Stomach (tissue), 9 donors: Measurements from ENCODE around the gene UBE2M. TPM values are rescaled to one million over a fixed set of nuclear protein-coding genes. Genes with fewer than 3 reads are reported as not detected.

ENCODE experiments used
- DNase-seq, 2 donors: peaks; one replicate each; pipeline versions ENCODE4 v3.0.0 to v3.0.0-alpha.2; 2013 to 2019
- H3K27ac ChIP-seq, 5 donors: fragments of 200-600 bp in 4 of 5; sonication (generic) in 4 of 5; one replicate each; pipeline ENCODE4 v1.5.1; 2013 to 2019; ENCODE audit warnings: mild to moderate bottlenecking in 1 of 5, moderate library complexity in 1 of 5
- H3K27me3 ChIP-seq, 3 donors: fragments of 200-600 bp; sonication (generic); one replicate each; pipeline ENCODE4 v1.5.1; 2017 to 2019; ENCODE audit warnings: mixed run types in 1 of 3
- H3K36me3 ChIP-seq, 4 donors: fragments of 200-600 bp; sonication (generic); 1 replicate in 3 of 4; 2 replicates in 1 of 4; pipeline ENCODE4 v1.5.1; 2016 to 2019
- H3K4me1 ChIP-seq, 4 donors: fragments of 200-600 bp; sonication (generic); one replicate each; pipeline ENCODE4 v1.5.1; 2016 to 2019
- H3K4me3 ChIP-seq, 4 donors: fragments of 200-600 bp; sonication (generic) in 3 of 4; one replicate each; pipeline ENCODE4 v1.5.1; 2016 to 2019; ENCODE audit warnings: mild to moderate bottlenecking in 1 of 4
- H3K9me3 ChIP-seq, 4 donors: fragments of 200-600 bp; sonication (generic); one replicate each; pipeline ENCODE4 v1.5.1; 2016 to 2019
- CTCF ChIP-seq, 7 experiments: fragments of 450-650 bp in 4 of 7; fragments of 200-600 bp in 3 of 7; sonication (generic) in 3 of 7; IDR thresholded peaks; one replicate each; pipeline ENCODE4 v1.5.1; 2016 to 2019; ENCODE audit warnings: antibody characterized with exemption in 7 of 7, control low read depth in 2 of 7, mild to moderate bottlenecking in 1 of 7
- EP300 ChIP-seq: sonication (generic); formaldehyde crosslinking; IDR thresholded peaks from one replicate; pipeline ENCODE4 v1.6.1; 2017; ENCODE audit warnings: antibody characterized with exemption
- POLR2A ChIP-seq, 4 donors: fragments of 450-650 bp; IDR thresholded peaks; one replicate each; pipeline ENCODE4 v1.6.1; 2016; ENCODE audit warnings: antibody characterized with exemption in 4 of 4, control low read depth in 2 of 4, mild to moderate bottlenecking in 1 of 4, moderate library complexity in 1 of 4
- POLR2AphosphoS5 ChIP-seq, 3 donors: sonication (generic); formaldehyde crosslinking; IDR thresholded peaks; one replicate each; pipeline ENCODE4 v1.6.1; 2016; ENCODE audit warnings: antibody characterized with exemption in 3 of 3
- WGBS, 5 donors: extraction: QIAGEN DNeasy Blood & Tissue Kit in 3 of 5; methylation state at CpG; one replicate each; pipeline versions ENCODE4 v1.1.5 to v1.1.7; 2013 to 2018; 5-methylcytosine and 5-hydroxymethylcytosine counted together
- intact Hi-C: fragments of 100-400 bp; cut with DNase I; formaldehyde crosslinking; loops from one replicate; pipeline ENCODE4 v1.15.1; 2023; ENCODE audit warnings: low total_unique reads
- polyA plus RNA-seq, 3 donors: library from polyadenylated mRNA; stranded (reverse); fragments of 200-250 nt; gene quantifications; one replicate each; pipeline ENCODE4 v1.2.3, GENCODE V29; 2013
- total RNA-seq, 5 donors: library from RNA; depleted of rRNA; stranded (reverse); fragments of >200 nt; gene quantifications; one replicate each; pipeline versions ENCODE4 v1.1.0 to v1.2.3, GENCODE V29; 2014 to 2016
- donor health status: healthy with polysubstance abuse.
- donor health status: Bipolar disorder and iron deficiency.
- donor health status: healthy.

The UBE2M gene
- total and polyA plus RNA-seq, 8 donors: 9.8 to 51.5 (median 35.3) TPM; not detected in 1

GRCh38 chr19:58531034-58531840 is 27.2 kb downstream of the UBE2M start:
- TF ChIP-seq CTCF (IDR thresholded peaks at IDR 0.05): no peak
- TF ChIP-seq POLR2A (IDR thresholded peaks at IDR 0.05): no peak
- no peak for TF ChIP-seq POLR2AphosphoS5 (IDR thresholded peaks at IDR 0.05)
- TF ChIP-seq EP300: no peak
- intact Hi-C loops: no loop called here
- no peaks in the 10 kb centered on the region for H3K9me3 ChIP-seq
- no peaks in the 10 kb centered on the region for H3K36me3 ChIP-seq
- H3K27ac ChIP-seq: no peak overlapping the region
- H3K27me3 ChIP-seq: peaks cover 0 to 30% (median 0%) of the 10 kb centered on the region in 3 donors
- H3K4me3 ChIP-seq: no peak overlapping the region
- H3K4me1 ChIP-seq: no peaks in the 10 kb centered on the region
- no peak for DNase-seq
- WGBS, 5 donors: 69 to 78% (median 73%) methylated on average over 10 of the region's 10 CpGs

GRCh38 chr19:58529405-58529804 is 29.0 kb downstream of the UBE2M start:
- Histone ChIP-seq H3K36me3 (no peaks in the 10 kb centered on the region), H3K9me3 (no peaks in the 10 kb centered on the region), H3K27me3 (peaks cover 0 to 30% (median 0%) of the 10 kb centered on the region in 3 donors), H3K4me3 (no peak overlapping the region), H3K4me1 (no peaks in the 10 kb centered on the region), H3K27ac (no peak overlapping the region)
- intact Hi-C loops: no loop called here
- 66 to 81% (median 71%) methylated on average over 3 of the region's 3 CpGs for WGBS, 5 donors
- no peak for DNase-seq
- TF ChIP-seq POLR2A (IDR thresholded peaks at IDR 0.05): no peak
- no peak for TF ChIP-seq POLR2AphosphoS5 (IDR thresholded peaks at IDR 0.05)
- no peak for TF ChIP-seq CTCF (IDR thresholded peaks at IDR 0.05)
- no peak for TF ChIP-seq EP300

- TF ChIP-seq POLR2A (IDR thresholded peaks at IDR 0.05) (no peak), CTCF (IDR thresholded peaks at IDR 0.05) (no peak), EP300 (no peak), POLR2AphosphoS5 (IDR thresholded peaks at IDR 0.05) (no peak)
- DNase-seq: no peak
- 84 to 92% (median 87%) methylated on average over 3 of the region's 3 CpGs for WGBS, 5 donors
Measured at GRCh38 chr19:58522709-58523108, 35.7 kb downstream of the UBE2M start.

GRCh38 chr19:58521651-58522050 is 36.8 kb downstream of the UBE2M start:
- intact Hi-C loops: no loop called here
- H3K27me3 ChIP-seq: no peaks in the 10 kb centered on the region
- H3K9me3 ChIP-seq: no peaks in the 10 kb centered on the region
- peaks cover 7 to 10% (median 9%) of the 10 kb centered on the region in 4 donors for H3K36me3 ChIP-seq
- WGBS, 5 donors: 32 to 63% (median 51%) methylated on average over 4 of the region's 4 CpGs
- no peak for TF ChIP-seq CTCF (IDR thresholded peaks at IDR 0.05)
- no peak for TF ChIP-seq POLR2A (IDR thresholded peaks at IDR 0.05)
- TF ChIP-seq EP300: no peak
- TF ChIP-seq POLR2AphosphoS5 (IDR thresholded peaks at IDR 0.05): no peak
- DNase-seq: no peak
- no peak overlapping the region for H3K4me3 ChIP-seq
- peaks cover 22 to 40% (median 33%) of the 10 kb centered on the region in 4 donors for H3K4me1 ChIP-seq
- H3K27ac ChIP-seq: peak overlapping the region in 4 of 5 donors; percentile 10 to 100 (median 74)

More at GRCh38 chr19:58522709-58523108, 35.7 kb downstream of the UBE2M start:
- intact Hi-C loops: no loop called here
- Histone ChIP-seq H3K36me3 (no peaks in the 10 kb centered on the region), H3K27me3 (no peaks in the 10 kb centered on the region), H3K27ac (no peak overlapping the region), H3K9me3 (no peaks in the 10 kb centered on the region), H3K4me1 (peaks cover 19 to 30% (median 22%) of the 10 kb centered on the region in 4 donors), H3K4me3 (no peak overlapping the region)
